Epithelial cell of esophagus (primary cell): ENCODE data around the gene PLAC1.
A peak's percentile ranks its signal among the peaks of the same experiment; 100 is the strongest.

Source experiments
- DNase-seq: peaks from one replicate; pipeline ENCODE4 v3.0.0; 2010; ENCODE audit warnings: low read depth
- H3K4me3 ChIP-seq: 2 replicates; pipeline ENCODE4 v1.5.1; 2011; ENCODE audit warnings: mild to moderate bottlenecking, low read length, control low read depth
- TF ChIP-seq, protein P1 (sequence below): IDR thresholded peaks from 2 replicates; pipeline ENCODE4 v1.5.1; 2011; ENCODE audit warnings: low read depth, mild to moderate bottlenecking, low read length, control low read depth, inconsistent platforms; ENCODE audit not compliant: insufficient read depth; ENCODE audit errors: missing control alignments

PLAC1 gene

DNA sequence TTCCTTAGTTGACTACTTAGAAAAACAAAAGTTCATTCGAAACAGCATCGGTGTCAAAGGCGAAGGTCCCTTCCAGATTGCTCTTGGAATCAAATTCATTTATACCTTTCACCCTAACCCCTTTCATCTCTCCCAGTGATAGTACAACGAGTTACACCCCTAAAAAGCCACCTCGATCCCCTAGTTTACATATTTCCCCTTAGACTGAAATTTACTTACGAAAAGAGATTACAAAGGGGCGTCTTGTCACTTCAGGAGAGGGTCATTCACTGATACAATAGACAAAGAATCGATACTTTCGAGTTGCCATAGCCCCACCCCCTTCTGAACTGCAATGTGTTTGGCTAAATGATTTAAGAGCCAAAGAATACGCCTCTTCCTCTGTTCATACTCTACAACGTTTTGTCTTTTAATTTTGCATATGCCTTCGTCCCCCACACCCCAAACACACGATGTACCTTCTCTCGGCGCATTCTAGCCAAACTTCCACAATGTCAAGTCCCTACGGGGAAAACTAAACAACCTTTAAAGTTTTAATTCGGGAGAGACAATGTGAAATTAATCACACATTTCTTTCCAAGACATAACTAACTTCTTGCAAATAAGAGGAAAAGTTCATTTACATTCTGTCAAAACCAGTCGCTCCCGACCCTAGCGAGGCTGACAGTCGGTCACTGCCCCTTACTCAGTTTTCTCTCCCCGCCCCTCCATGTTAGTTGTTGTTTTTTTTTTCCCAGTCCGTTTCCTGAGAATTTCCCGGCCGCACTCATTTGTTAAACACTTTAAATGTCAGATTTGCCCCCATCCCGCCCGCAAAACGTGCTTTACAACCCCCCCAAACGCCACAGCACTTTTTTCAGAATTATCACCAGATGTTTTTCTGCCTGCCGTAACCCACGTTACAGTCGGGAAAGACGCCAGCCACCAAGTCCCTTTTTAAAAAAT is 109.7 kb downstream of the PLAC1 start:
- TF ChIP-seq, protein P1, sequence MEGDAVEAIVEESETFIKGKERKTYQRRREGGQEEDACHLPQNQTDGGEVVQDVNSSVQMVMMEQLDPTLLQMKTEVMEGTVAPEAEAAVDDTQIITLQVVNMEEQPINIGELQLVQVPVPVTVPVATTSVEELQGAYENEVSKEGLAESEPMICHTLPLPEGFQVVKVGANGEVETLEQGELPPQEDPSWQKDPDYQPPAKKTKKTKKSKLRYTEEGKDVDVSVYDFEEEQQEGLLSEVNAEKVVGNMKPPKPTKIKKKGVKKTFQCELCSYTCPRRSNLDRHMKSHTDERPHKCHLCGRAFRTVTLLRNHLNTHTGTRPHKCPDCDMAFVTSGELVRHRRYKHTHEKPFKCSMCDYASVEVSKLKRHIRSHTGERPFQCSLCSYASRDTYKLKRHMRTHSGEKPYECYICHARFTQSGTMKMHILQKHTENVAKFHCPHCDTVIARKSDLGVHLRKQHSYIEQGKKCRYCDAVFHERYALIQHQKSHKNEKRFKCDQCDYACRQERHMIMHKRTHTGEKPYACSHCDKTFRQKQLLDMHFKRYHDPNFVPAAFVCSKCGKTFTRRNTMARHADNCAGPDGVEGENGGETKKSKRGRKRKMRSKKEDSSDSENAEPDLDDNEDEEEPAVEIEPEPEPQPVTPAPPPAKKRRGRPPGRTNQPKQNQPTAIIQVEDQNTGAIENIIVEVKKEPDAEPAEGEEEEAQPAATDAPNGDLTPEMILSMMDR = no peak

DNA sequence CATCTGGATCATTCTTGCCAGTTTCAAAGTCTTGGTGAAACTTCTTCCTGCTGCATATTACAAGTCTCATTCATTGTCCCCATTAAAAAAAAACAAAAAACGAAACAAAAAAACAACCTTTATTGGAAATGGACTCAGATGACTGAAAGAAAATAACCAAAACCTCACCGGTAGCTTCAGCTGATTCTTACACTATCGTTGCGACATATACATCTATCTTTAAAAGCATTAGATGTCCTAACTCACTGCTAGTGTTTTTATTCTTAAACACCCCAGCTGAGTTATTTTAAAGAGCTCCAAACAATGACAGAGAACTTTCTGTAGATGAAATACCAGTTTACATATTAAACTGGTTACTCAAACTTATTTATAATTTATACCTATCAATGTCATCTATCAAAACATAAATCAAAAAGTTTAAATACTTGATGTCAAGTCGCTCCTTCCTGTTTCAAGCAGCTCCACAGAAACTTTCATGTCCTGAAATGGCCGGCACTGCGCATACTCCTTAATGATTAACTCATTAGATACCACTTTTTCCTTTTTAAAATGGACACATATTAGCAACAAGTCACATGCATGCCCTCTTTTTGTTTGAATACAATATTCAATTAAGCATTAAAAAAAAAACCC is 111.1 kb downstream of the PLAC1 start:
- no peak overlapping the region for H3K4me3 ChIP-seq
- no peak for DNase-seq
- TF ChIP-seq, protein P1 = no peak

More for the DNA sequence above, 109.7 kb downstream of the PLAC1 start:
- peak overlapping the region; percentile 57 for H3K4me3 ChIP-seq
- no peak for DNase-seq

DNA sequence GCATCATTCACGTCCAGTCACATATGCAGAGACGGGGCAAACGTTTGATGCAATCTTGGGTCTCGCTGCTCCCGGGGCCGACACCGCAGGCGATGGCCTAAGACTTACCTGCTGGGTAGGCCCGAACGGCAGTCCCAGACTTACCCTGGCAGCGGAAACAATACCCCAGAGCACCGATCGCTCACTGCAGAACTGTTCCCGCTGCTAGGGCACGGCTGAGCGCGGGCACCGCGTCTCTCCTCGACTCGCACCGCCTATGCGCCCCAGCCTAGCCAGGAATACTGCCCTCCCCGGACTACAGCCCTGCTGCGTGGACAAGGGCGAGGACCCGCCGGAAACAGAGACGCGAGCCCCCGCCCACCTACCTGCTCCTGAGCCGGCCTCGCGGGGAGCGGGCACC is 112.1 kb downstream of the PLAC1 start:
- TF ChIP-seq, protein P1 = no peak
- no peak overlapping the region for H3K4me3 ChIP-seq
- no peak for DNase-seq

DNA sequence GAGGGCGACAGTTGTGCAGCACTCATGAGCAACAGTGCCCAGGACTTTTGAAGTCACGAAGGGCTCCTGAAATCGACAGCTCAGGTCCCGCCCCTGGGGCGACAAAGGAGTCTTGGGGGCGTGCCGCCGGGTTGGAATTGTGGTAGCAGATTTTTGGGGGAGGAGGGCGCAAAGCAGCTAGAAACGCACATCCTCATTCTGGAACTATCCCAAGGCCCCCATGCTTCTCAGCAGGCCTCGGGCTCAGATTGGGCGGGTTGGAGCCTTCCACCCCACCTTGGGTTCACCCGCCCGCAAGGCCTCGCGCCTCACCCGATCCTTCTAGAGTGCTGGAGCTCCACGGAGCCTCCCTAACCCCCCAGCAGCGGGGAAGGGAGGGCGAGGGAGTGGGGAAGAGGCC is 112.8 kb downstream of the PLAC1 start:
- TF ChIP-seq, protein P1 = no peak
- H3K4me3 ChIP-seq = no peak overlapping the region
- no peak for DNase-seq

DNA sequence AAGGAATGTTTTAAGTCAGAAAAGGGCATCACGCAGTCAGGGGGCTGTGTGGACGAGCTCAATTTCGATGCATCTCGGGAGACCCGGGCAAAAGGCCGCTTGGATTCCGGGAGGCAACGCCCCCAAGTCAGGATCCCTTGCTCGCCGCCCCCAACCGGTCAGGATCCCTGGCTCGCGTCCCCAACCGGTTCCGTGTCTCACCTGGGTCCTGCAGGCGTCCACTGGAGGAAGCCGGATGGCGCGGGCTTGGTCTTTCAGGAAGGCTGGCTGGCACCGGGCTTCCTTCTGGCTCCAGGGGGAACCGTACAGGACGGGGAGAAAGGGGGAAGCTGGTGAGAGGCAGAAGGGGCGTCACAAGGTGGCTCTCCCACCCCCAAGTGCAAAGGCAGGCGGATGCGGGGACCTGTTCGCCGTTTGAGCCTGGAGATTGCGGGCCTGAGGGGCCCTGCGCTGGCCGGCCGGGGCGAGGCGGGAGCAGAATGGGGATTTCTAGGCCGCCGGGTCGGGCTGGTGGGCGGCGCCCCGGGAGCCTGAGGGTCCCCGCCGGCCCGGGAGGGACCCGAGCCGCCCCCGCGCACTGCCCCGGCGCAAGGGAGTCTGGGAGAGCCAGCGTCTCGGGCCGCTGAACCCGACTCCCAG is 113.6 kb downstream of the PLAC1 start:
- H3K4me3 ChIP-seq = peak overlapping the region; percentile 13
- TF ChIP-seq, protein P1 = no peak
- no peak for DNase-seq

DNA sequence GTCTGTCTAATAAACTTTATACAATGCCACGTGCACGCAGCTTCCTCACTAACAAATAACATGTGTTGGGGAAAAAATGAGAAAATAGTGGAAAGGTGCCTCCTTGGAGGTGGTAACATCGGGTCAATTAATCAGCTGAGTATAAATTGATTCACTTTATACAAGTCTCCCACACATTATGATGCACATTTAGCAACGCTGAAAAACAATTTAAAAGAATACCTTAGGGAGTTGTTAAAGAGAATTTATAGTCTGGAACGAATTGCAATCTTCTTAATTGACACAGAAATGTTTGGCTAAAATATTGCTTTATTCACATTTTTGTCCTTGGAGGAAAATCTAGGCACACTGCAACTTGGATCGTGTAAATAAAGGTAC is 114.1 kb downstream of the PLAC1 start:
- H3K4me3 ChIP-seq = no peak overlapping the region
- TF ChIP-seq, protein P1 = no peak
- DNase-seq = no peak
